Lung (tissue), 12 donors: Measurements from ENCODE around the gene MIEF2. TPM values are rescaled to one million over a fixed set of nuclear protein-coding genes. Genes with fewer than 3 reads are reported as not detected.
"Not testable (repeated sequence)": the region's sequence is repeated elsewhere in the genome, so short reads cannot be mapped to it uniquely, and the experiment has no call there.

ENCODE experiments used
- ATAC-seq: fragments of 200-7000 bp; cut with Tn5 transposase; one replicate; pipeline ENCODE4 v1.9.1; 2020; ENCODE audit warnings: moderate number of reproducible peaks; ENCODE audit not compliant: insufficient read depth, low FRiP score
- DNase-seq, 3 donors: peaks; one replicate each; pipeline ENCODE4 v3.0.0-alpha.2; 2013 to 2017
- H3K27ac ChIP-seq, 2 donors: one replicate each; pipeline ENCODE4 v1.5.1; 2013; ENCODE audit warnings: mild to moderate bottlenecking in 2 of 2, moderate library complexity in 2 of 2, control low read depth in 1 of 2, inconsistent platforms in 1 of 2, low read depth in 1 of 2, low read length in 1 of 2
- H3K27me3 ChIP-seq, 3 donors: one replicate each; pipeline ENCODE4 v1.5.1; 2013; ENCODE audit warnings: low read length in 2 of 3; ENCODE audit not compliant: control insufficient read depth in 3 of 3, insufficient read depth in 3 of 3
- H3K36me3 ChIP-seq, 4 donors: one replicate each; pipeline ENCODE4 v1.5.1; 2013; ENCODE audit warnings: low read length in 4 of 4, mild to moderate bottlenecking in 1 of 4, moderate library complexity in 1 of 4; ENCODE audit not compliant: control insufficient read depth in 4 of 4, insufficient read depth in 4 of 4
- H3K4me1 ChIP-seq, 5 donors: one replicate each; pipeline ENCODE4 v1.5.1; 2013; ENCODE audit warnings: low read length in 5 of 5, mild to moderate bottlenecking in 2 of 5, moderate library complexity in 1 of 5; ENCODE audit not compliant: control insufficient read depth in 5 of 5, insufficient read depth in 5 of 5
- H3K4me3 ChIP-seq: one replicate; pipeline ENCODE4 v1.5.1; 2013; ENCODE audit warnings: mild to moderate bottlenecking, control low read depth, moderate library complexity
- H3K9ac ChIP-seq, 2 donors: one replicate each; pipeline ENCODE4 v1.5.1; 2013; ENCODE audit warnings: low read length in 2 of 2, control low read depth in 1 of 2; ENCODE audit not compliant: insufficient read depth in 1 of 2
- H3K9me3 ChIP-seq, 4 donors: one replicate each; pipeline ENCODE4 v1.5.1; 2013; ENCODE audit warnings: low read length in 3 of 4, mild to moderate bottlenecking in 1 of 4, moderate library complexity in 1 of 4; ENCODE audit not compliant: control insufficient read depth in 4 of 4, insufficient read depth in 3 of 4
- WGBS, 2 donors: extraction: QIAGEN DNeasy Blood & Tissue Kit; methylation state at CpG; one replicate each; pipeline ENCODE4 v1.1.7; 2013; 5-methylcytosine and 5-hydroxymethylcytosine counted together
- polyA plus RNA-seq, 2 donors: library from polyadenylated mRNA; stranded (reverse); fragments of 200-250 nt; gene quantifications; one replicate each; pipeline ENCODE4 v1.2.1, GENCODE V29; 2013
- total RNA-seq, 2 donors: library from RNA; depleted of rRNA in 1 of 2; stranded (reverse); fragments of >200 nt in 1 of 2; gene quantifications; one replicate each; pipeline ENCODE4 v1.2.1, GENCODE V29; 2014 to 2021
- TF ChIP-seq, protein P1 (sequence below): IDR thresholded peaks from 2 replicates; pipeline ENCODE4 v1.5.1; 2012; ENCODE audit warnings: mild to moderate bottlenecking; ENCODE audit errors: control extremely low read depth, extremely low read depth
- donor health status: control.
- donor health status: control.
- donor health status: Bipolar disorder and iron deficiency.
- donor health status: healthy.
- donor health status: DM: yes; HTN: yes; CAD: no.

MIEF2 gene
- total and polyA plus RNA-seq, 4 donors, result 7.3 to 24.1 (median 13.1) TPM

DNA sequence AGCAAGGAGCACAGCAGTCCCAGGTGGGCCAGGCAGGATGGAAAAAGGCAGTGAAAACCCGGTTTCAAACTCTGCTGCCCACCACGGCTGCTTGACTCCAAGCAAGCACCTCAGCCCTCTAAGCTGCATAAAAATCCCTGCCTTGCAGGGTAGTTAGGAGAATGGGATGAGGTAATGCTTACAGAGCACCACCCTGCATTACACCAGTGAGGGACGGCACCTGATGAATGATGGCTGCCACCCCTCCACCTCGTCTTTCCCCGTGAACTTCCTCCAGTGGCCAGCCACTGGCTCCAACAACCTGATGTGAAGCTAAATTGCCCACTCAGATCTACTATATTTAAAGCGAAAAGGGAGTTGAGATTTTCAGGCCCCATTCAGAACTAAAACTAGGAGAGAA, 21.3 kb downstream of the MIEF2 start:
- Histone ChIP-seq H3K9ac (no peak overlapping the region), H3K9me3 (no peaks in the 10 kb centered on the region), H3K27ac (no peak overlapping the region), H3K27me3 (no peaks in the 10 kb centered on the region), H3K36me3 (peaks cover 22 to 56% (median 48%) of the 10 kb centered on the region in 4 donors), H3K4me3 (no peak overlapping the region), H3K4me1 (peaks cover 0 to 5% (median 0%) of the 10 kb centered on the region in 5 donors)
- ATAC-seq (no peak), DNase-seq (no peak)
- TF ChIP-seq, protein P1, sequence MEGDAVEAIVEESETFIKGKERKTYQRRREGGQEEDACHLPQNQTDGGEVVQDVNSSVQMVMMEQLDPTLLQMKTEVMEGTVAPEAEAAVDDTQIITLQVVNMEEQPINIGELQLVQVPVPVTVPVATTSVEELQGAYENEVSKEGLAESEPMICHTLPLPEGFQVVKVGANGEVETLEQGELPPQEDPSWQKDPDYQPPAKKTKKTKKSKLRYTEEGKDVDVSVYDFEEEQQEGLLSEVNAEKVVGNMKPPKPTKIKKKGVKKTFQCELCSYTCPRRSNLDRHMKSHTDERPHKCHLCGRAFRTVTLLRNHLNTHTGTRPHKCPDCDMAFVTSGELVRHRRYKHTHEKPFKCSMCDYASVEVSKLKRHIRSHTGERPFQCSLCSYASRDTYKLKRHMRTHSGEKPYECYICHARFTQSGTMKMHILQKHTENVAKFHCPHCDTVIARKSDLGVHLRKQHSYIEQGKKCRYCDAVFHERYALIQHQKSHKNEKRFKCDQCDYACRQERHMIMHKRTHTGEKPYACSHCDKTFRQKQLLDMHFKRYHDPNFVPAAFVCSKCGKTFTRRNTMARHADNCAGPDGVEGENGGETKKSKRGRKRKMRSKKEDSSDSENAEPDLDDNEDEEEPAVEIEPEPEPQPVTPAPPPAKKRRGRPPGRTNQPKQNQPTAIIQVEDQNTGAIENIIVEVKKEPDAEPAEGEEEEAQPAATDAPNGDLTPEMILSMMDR, result no peak
- 90 to 93% methylated on average over 6 of the region's 6 CpGs for WGBS, 2 donors

DNA sequence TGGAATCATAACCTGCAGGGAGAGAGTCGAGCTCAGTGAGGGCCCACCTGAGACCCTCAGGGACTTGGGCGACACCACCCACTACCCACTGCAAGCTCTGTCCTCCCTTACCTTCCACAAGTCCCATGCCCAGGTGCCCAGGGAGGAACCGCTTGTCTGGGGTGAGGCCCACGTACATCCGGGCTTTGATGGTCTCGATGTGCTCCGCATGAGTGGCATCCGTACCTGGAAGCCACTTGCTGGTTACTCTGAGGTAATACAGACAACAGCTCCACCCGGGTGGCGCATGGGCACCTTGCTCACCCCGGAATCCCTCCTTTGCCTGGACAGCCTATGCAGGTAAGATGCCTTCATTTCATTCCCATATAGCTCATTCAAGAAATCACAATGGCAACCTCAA, 24.8 kb downstream of the MIEF2 start:
- Histone ChIP-seq H3K4me3 (no peak overlapping the region), H3K9me3 (no peaks in the 10 kb centered on the region), H3K36me3 (peaks cover 18 to 56% (median 48%) of the 10 kb centered on the region in 4 donors), H3K27me3 (no peaks in the 10 kb centered on the region), H3K9ac (no peak overlapping the region), H3K27ac (no peak overlapping the region), H3K4me1 (peaks cover 0 to 5% (median 0%) of the 10 kb centered on the region in 5 donors)
- TF ChIP-seq, protein P1, result no peak
- 96 to 98% methylated on average over 11 of the region's 11 CpGs for WGBS, 2 donors
- DNase-seq (no peak), ATAC-seq (no peak)

DNA sequence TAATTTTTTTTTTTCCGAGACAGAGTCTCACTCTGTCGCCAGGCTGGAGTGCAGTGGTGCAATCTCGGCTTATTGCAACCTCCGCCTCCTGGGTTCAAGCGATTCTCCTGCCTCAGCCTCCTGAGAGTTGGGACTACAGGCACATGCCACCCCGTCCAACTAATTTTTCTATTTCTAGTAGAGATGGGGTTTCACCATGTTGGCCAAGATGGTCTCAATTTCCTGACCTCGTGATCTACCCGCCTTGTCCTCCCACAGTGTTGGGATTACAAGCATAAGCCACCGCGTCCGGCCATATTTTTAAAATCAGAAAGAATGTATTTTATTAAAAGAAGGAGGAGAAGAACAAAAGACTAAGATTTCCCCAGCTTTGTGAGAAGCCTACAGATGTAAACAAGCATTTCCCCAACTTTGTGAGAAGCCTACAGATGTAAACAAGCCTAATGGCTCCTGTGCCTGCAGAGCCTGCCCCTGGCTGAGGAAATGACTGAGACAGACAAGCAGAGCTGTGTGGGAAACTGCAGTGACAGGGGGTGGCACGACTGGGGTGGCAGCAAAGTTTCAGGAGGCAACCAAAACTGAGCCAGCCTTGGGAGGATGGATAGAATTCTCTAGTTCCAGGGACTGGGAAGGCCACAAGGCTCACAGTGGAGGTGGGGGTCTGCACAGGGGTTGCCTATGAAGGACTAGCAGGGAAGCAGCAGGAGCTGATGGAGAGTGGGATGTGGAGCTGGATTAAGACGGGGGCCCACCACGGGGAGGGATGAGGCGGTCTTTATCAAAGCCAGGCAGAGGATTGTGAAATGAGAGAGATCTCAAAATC, 31.5 kb downstream of the MIEF2 start:
- TF ChIP-seq, protein P1, result no peak
- ATAC-seq (no peak), DNase-seq (no peak)
- H3K9me3 ChIP-seq, result no peaks in the 10 kb centered on the region
- WGBS, 2 donors, result 91 to 92% methylated on average over 15 of the region's 15 CpGs
- H3K36me3 ChIP-seq, result peaks cover 17 to 51% (median 35%) of the 10 kb centered on the region in 4 donors
- H3K4me3 ChIP-seq, result no peak overlapping the region
- H3K9ac ChIP-seq, result no peak overlapping the region
- no peak overlapping the region for H3K27ac ChIP-seq
- no peaks in the 10 kb centered on the region for H3K4me1 ChIP-seq
- H3K27me3 ChIP-seq, result no peaks in the 10 kb centered on the region

DNA sequence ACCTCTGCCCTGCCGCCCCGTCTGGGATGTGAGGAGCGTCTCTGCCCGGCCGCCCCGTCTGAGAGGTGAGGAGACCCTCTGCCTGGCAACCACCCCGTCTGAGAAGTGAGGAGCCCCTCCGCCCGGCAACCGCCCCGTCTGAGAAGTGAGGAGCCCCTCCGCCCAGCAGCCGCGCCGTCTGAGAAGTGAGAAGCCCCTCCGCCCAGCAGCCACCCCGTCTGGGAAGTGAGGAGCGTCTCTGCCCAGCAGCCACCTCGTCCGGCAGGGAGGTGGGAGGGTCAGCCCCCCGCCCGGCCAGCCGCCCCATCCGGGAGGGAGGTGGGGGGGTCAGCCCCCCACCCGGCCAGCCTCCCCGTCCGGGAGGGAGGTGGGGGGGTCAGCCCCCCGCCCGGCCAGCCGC, 37.6 kb downstream of the MIEF2 start:
- not testable (repeated sequence) for H3K4me1 ChIP-seq, H3K9me3 ChIP-seq, H3K4me3 ChIP-seq, H3K27ac ChIP-seq, H3K9ac ChIP-seq, DNase-seq, ATAC-seq, H3K27me3 ChIP-seq
- WGBS, 2 donors, result 89 to 100% methylated on average over 4 to 28 of the region's 30 CpGs
- peaks cover 28 to 36% (median 31%) of the 10 kb centered on the region in 4 donors for H3K36me3 ChIP-seq
